Thoracic aorta (tissue), 2 donors: ENCODE measurements around the gene ENTPD7. TPM values are rescaled to one million over a fixed set of nuclear protein-coding genes. Genes with fewer than 3 reads are reported as not detected.
"Not testable (repeated sequence)": the region's sequence is repeated elsewhere in the genome, so short reads cannot be mapped to it uniquely, and the experiment has no call there.

Experiments
- ATAC-seq: fragments of 150-250 bp; one replicate; pipeline ENCODE4 v1.8.0; 2017; ENCODE audit warnings: low read depth; ENCODE audit not compliant: insufficient number of reproducible peaks, low FRiP score
- DNase-seq: peaks from one replicate; pipeline ENCODE4 v3.0.0-alpha.2; 2020; ENCODE audit warnings: low spot score
- H3K27ac ChIP-seq, 2 donors: fragments of 200-600 bp; sonication (generic); 1 replicate in 1 of 2; 2 replicates in 1 of 2; pipeline ENCODE4 v1.5.1; 2016; ENCODE audit warnings: mild to moderate bottlenecking in 2 of 2, moderate library complexity in 2 of 2
- H3K27me3 ChIP-seq: fragments of 200-600 bp; sonication (generic); replicated peaks from 2 replicates; pipeline ENCODE4 v1.6.0; 2016; ENCODE audit warnings: mild to moderate bottlenecking; ENCODE audit not compliant: insufficient read depth
- H3K36me3 ChIP-seq: fragments of 200-600 bp; sonication (generic); one replicate; pipeline ENCODE4 v1.5.1; 2016
- H3K4me1 ChIP-seq, 2 donors: fragments of 200-600 bp; sonication (generic); 1 replicate in 1 of 2; 2 replicates in 1 of 2; pipeline versions ENCODE4 v1.5.1 to v1.6.0; 2016; ENCODE audit warnings: low read depth in 2 of 2, mild to moderate bottlenecking in 1 of 2; ENCODE audit not compliant: control insufficient read depth in 1 of 2
- H3K4me3 ChIP-seq: fragments of 200-600 bp; sonication (generic); 2 replicates; pipeline ENCODE4 v1.5.1; 2016; ENCODE audit warnings: mild to moderate bottlenecking
- H3K9me3 ChIP-seq: fragments of 200-600 bp; sonication (generic); 2 replicates; pipeline ENCODE4 v1.5.1; 2016
- CTCF ChIP-seq: fragments of 200-600 bp; sonication (generic); IDR thresholded peaks from one replicate; pipeline ENCODE4 v1.5.1; 2019; ENCODE audit warnings: antibody characterized with exemption
- total RNA-seq, 2 donors: library from RNA; depleted of rRNA; stranded (reverse); fragments of >200 nt; gene quantifications; one replicate each; pipeline versions ENCODE4 v1.1.0 to v1.2.3, GENCODE V29; 2016

The ENTPD7 gene
- total RNA-seq, 2 donors from 2014 or later: 8.1 to 14.8 TPM

GRCh38 chr10:99621454-99622251, 37.7 kb upstream of the ENTPD7 start:
- TF ChIP-seq CTCF: no peak
- Histone ChIP-seq H3K4me3 (peak overlapping the region; percentile 69), H3K27me3 (no peaks in the 10 kb centered on the region), H3K27ac (peak overlapping the region; percentile 90 to 98), H3K9me3 (no peaks in the 10 kb centered on the region), H3K4me1 (peaks cover 28 to 35% of the 10 kb centered on the region in 2 donors), H3K36me3 (no peaks in the 10 kb centered on the region)
- DNase-seq (no peak), ATAC-seq (peak; percentile 6)

- no peaks in the 10 kb centered on the region for H3K36me3 ChIP-seq
- H3K4me1 ChIP-seq: peaks cover 10 to 13% of the 10 kb centered on the region in 2 donors
- no peak overlapping the region for H3K27ac ChIP-seq
- no peak for TF ChIP-seq CTCF
- no peak overlapping the region for H3K4me3 ChIP-seq
- ATAC-seq (no peak), DNase-seq (no peak)
- no peaks in the 10 kb centered on the region for H3K27me3 ChIP-seq
- H3K9me3 ChIP-seq: no peaks in the 10 kb centered on the region
Observed at GRCh38 chr10:99623919-99624318, 35.4 kb upstream of the ENTPD7 start.

GRCh38 chr10:99625124-99625523, 34.2 kb upstream of the ENTPD7 start:
- not testable (repeated sequence) for H3K4me1 ChIP-seq, DNase-seq, H3K9me3 ChIP-seq, H3K27ac ChIP-seq, ATAC-seq, H3K4me3 ChIP-seq, H3K27me3 ChIP-seq, H3K36me3 ChIP-seq

- Histone ChIP-seq H3K4me3 (no peak overlapping the region), H3K4me1 (no peaks in the 10 kb centered on the region), H3K27me3 (no peaks in the 10 kb centered on the region), H3K9me3 (no peaks in the 10 kb centered on the region), H3K36me3 (no peaks in the 10 kb centered on the region), H3K27ac (no peak overlapping the region)
- no peak for ATAC-seq
- DNase-seq: no peak
- no peak for TF ChIP-seq CTCF
Observed at GRCh38 chr10:99628923-99629624, 30.2 kb upstream of the ENTPD7 start.

GRCh38 chr10:99629625-99629978, 29.7 kb upstream of the ENTPD7 start:
- H3K36me3 ChIP-seq: no peaks in the 10 kb centered on the region
- no peaks in the 10 kb centered on the region for H3K4me1 ChIP-seq
- H3K27ac ChIP-seq: no peak overlapping the region
- no peak overlapping the region for H3K4me3 ChIP-seq
- H3K9me3 ChIP-seq: no peaks in the 10 kb centered on the region
- DNase-seq (no peak), ATAC-seq (no peak)
- no peak for TF ChIP-seq CTCF
- H3K27me3 ChIP-seq: no peaks in the 10 kb centered on the region
